HFFc6 (cell line): ENCODE results near the gene HMX2. TPM values are rescaled to one million over a fixed set of nuclear protein-coding genes. Genes with fewer than 3 reads are reported as not detected.

Experiments
- DNase-seq: peaks from one replicate; pipeline ENCODE4 v3.0.0-alpha.2; 2018
- H3K27ac Mint-ChIP-seq: 2 replicates; pipeline ENCODE4 v1.8.0; 2020; ENCODE audit warnings: mild to moderate bottlenecking, mixed read lengths
- H3K27me3 Mint-ChIP-seq: 2 replicates; pipeline ENCODE4 v1.8.0; 2021; ENCODE audit warnings: mild to moderate bottlenecking, moderate library complexity, mixed read lengths; ENCODE audit not compliant: insufficient read depth
- H3K36me3 Mint-ChIP-seq: 2 replicates; pipeline ENCODE4 v1.8.0; 2021; ENCODE audit warnings: low read depth, mixed read lengths
- H3K4me1 Mint-ChIP-seq: 2 replicates; pipeline ENCODE4 v1.8.0; 2020; ENCODE audit warnings: low read depth, mixed read lengths
- H3K4me3 Mint-ChIP-seq: 2 replicates; pipeline ENCODE4 v1.8.0; 2020; ENCODE audit warnings: mild to moderate bottlenecking, moderate library complexity, mixed read lengths
- H3K9me3 Mint-ChIP-seq: 2 replicates; pipeline ENCODE4 v1.8.0; 2020; ENCODE audit warnings: mild to moderate bottlenecking, mixed read lengths
- CTCF ChIP-seq: fragments of 200-600 bp; sonication (generic); IDR thresholded peaks from 2 replicates; pipeline ENCODE4 v1.5.0; 2021; ENCODE audit warnings: antibody characterized with exemption, mild to moderate bottlenecking
- total RNA-seq, 6 experiments: library from RNA; stranded (reverse); fragmentation: NEBNext Ultra II Directional; extraction: Animal tissue kit (Norgen Biotek cat#: 25700); gene quantifications; 2 replicates in 1 of 6; 3 replicates in 5 of 6; pipeline ENCODE4 v1.2.3, GENCODE V29; 2021

The HMX2 gene
- total RNA-seq, 6 experiments from 2014 or later, result not detected

DNA sequence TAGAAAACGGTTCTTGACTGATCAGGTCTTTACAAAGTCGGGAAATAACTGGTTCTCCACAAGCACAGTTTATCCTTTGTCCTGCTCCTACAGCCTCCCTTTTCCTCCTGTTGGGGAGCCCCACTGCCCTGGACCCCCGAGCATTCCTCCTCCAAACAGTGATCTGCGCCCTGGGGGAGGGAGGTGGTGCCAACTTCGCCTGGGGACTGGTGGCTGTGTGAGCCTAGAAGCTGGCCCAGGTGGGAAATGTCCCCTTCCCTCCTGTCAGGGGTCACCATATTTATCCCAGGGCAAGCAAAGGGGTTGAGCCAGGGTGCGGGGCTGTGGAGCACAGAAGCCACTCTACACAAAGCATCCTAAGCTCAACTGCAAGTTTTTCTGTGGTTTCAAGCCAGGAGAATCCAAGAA lies 6.9 kb upstream of the HMX2 start:
- H3K4me1 Mint-ChIP-seq, result peaks cover 18% of the 10 kb centered on the region; the same call in 1 of the 2 replicates
- TF ChIP-seq CTCF, result no peak
- no peak overlapping the region for H3K27ac Mint-ChIP-seq
- no peaks in the 10 kb centered on the region for H3K9me3 Mint-ChIP-seq
- H3K27me3 Mint-ChIP-seq, result peaks cover 87% of the 10 kb centered on the region
- DNase-seq, result no peak
- H3K36me3 Mint-ChIP-seq, result no peaks in the 10 kb centered on the region
- no peak overlapping the region for H3K4me3 Mint-ChIP-seq

GRCh38 chr10:123141791-123142700 lies 5.9 kb upstream of the HMX2 start:
- DNase-seq, result no peak
- no peak overlapping the region for H3K4me3 Mint-ChIP-seq
- H3K36me3 Mint-ChIP-seq, result no peaks in the 10 kb centered on the region
- TF ChIP-seq CTCF, result no peak
- H3K9me3 Mint-ChIP-seq, result no peaks in the 10 kb centered on the region
- peaks cover 86% of the 10 kb centered on the region for H3K27me3 Mint-ChIP-seq
- H3K27ac Mint-ChIP-seq, result no peak overlapping the region
- H3K4me1 Mint-ChIP-seq, result peaks cover 18% of the 10 kb centered on the region; the same call in 1 of the 2 replicates

DNA sequence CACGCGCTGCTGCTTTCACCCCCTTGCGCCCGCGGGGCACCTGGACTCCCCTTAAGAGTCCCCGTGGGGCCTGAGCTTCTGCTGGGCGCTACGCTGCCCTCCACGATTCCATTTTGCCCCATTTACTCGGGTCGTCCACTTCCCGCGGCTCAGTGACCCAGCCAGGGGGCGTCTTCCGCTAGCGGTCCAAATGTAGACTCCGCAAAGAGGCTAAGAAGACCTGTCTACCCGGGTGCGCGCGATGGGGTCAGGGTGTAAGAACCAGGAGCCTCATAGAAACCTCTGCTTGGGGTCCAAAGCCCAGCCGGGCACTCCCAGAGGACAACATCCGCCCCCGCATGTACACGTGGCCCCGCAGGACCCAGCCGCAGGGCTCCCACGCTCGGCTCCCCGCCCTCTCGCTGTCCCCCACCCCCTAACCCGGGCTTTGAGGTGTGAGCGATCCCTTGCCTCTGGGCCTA lies 5.2 kb upstream of the HMX2 start:
- peaks cover 18% of the 10 kb centered on the region; the same call in 1 of the 2 replicates for H3K4me1 Mint-ChIP-seq
- peaks cover 88% of the 10 kb centered on the region for H3K27me3 Mint-ChIP-seq
- no peak overlapping the region for H3K27ac Mint-ChIP-seq
- no peak overlapping the region for H3K4me3 Mint-ChIP-seq
- no peak for TF ChIP-seq CTCF
- DNase-seq, result no peak
- H3K9me3 Mint-ChIP-seq, result no peaks in the 10 kb centered on the region
- H3K36me3 Mint-ChIP-seq, result no peaks in the 10 kb centered on the region

DNA sequence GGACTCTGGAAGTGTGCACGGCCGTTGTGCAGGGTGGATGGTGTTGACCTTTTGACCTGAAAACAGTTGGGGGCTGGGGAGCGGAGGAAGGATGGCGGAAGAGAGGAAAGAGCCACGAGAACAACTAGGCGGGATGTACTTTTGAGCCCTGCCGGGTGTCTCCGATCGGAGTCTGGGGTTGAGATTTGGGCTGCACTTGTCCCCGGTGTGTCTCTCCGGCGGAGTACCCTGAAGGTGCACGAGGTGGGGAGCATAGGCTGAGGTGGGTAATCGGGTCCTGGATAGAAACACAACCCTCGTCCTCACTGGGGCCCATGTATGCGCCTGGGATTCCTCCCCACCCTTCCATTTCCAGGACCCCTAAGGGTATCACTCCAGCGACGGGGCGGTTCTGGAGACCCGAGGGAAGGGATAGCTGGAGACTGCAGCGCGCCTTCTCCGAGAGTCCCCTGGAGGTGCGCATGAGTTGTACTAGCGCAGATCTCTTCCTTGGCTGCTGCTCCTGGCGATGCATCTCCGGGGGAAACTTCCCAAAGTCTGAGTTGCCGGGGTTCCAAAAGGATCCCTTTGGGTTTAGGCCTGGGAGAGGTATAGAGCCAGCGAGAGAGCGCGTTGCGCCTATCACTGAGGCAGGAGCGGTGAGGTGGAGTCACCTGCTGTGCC lies 4.6 kb upstream of the HMX2 start:
- no peaks in the 10 kb centered on the region for H3K9me3 Mint-ChIP-seq
- H3K4me1 Mint-ChIP-seq, result peaks cover 18% of the 10 kb centered on the region; the same call in 1 of the 2 replicates
- H3K27ac Mint-ChIP-seq, result no peak overlapping the region
- H3K4me3 Mint-ChIP-seq, result no peak overlapping the region
- DNase-seq, result no peak
- H3K36me3 Mint-ChIP-seq, result no peaks in the 10 kb centered on the region
- H3K27me3 Mint-ChIP-seq, result peaks cover 83% of the 10 kb centered on the region
- TF ChIP-seq CTCF, result no peak

GRCh38 chr10:123143825-123144168 lies 4.1 kb upstream of the HMX2 start:
- DNase-seq, result no peak

More at GRCh38 chr10:123143825-123144168, 4.1 kb upstream of the HMX2 start:
- no peaks in the 10 kb centered on the region for H3K9me3 Mint-ChIP-seq
- no peak for TF ChIP-seq CTCF
- H3K27me3 Mint-ChIP-seq, result peaks cover 83% of the 10 kb centered on the region
- H3K4me1 Mint-ChIP-seq, result peaks cover 20% of the 10 kb centered on the region; the same call in 1 of the 2 replicates
- H3K27ac Mint-ChIP-seq, result no peak overlapping the region
- no peak overlapping the region for H3K4me3 Mint-ChIP-seq
- H3K36me3 Mint-ChIP-seq, result no peaks in the 10 kb centered on the region
